Renal cortex interstitium (tissue), 11 donors: ENCODE measurements around the gene TEDC2. TPM values are rescaled to one million over a fixed set of nuclear protein-coding genes. Genes with fewer than 3 reads are reported as not detected.

Experiments
- DNase-seq, 11 donors: peaks; one replicate each; pipeline ENCODE4 v3.0.0-alpha.2; 2013; ENCODE audit warnings: low read depth in 9 of 11, low spot score in 4 of 11; ENCODE audit errors: extremely low read depth in 1 of 11
- polyA plus RNA-seq, 3 donors: library from polyadenylated mRNA; unstranded; fragments of 120-200 nt; gene quantifications; one replicate each; pipeline ENCODE4 v1.2.1, GENCODE V29; 2013; ENCODE audit not compliant: insufficient read length in 3 of 3

Gene TEDC2
- polyA plus RNA-seq, 3 donors, result 8.5 to 14.2 (median 11.8) TPM

GRCh38 chr16:2485811-2486507 is 26.1 kb downstream of the TEDC2 start:
- DNase-seq, result no peak

- DNase-seq, result no peak
Observed at GRCh38 chr16:2486645-2487516, 27.0 kb downstream of the TEDC2 start.

DNA sequence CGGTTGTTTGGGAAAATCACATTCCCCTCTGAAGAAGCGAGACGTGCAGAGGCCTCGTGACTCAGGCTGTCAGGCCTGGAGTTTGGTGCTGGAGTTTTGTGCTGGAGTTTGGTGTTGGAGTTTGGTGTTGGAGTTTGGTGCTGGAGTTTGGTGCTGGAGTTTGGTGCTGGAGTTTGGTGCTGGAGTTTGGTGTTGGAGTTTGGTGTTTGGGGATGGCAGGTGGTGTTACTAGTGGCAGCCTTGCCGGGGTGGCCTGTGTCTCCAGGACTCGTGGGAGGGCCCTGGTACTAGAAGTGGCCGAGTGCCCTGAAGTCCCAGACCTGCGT is 27.6 kb downstream of the TEDC2 start:
- DNase-seq, result no peak

DNA sequence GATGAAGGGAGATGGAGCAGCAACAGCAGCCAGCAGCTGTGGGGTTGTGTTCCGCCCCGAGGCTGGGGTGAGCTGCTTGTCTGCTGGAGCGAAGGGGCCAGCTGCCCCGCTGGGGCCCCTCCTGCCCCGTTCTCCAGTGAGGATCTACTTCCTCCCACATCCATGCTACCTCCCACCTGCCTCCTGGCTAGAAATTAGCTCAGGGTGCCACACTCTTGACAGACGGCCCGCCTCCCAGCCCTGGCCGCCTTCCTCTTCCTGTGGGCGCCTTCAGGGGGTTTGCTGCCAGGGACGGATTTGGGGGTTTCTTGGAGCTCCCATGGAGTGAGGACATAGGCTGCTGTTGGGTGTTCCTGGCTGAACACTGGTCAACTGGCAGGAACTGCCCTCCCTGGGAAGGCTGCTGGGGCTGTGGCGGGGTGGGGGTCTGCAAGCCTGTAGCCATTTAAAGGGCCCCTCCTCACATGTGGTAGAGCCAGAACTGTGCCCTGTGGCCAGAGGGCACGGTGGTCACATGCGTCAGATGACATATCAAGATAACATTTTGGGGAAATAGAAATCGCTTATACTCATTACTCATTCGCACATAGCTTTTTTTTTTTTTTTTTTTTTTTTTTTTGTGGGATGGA is 28.1 kb downstream of the TEDC2 start:
- DNase-seq, result no peak

DNA sequence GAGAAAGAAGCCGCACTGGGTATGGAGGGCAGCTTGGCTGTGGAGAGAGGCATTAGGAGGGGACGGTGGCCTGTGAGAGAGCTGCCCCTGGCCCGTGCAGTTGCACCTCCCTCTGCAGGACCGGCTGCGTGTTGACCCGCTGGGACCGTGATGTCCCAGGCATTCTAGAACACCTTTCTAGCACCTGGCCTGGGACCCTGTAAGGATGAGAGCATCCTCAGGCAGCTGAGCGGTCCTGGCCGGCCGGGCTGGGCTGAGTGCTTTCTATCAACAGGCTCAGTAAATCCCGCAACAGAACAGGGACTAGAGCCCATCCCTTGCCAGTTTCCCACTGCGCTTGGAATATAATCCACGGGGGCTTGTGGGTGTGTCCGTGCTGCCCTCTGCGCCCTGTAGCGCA is 29.7 kb downstream of the TEDC2 start:
- DNase-seq, result no peak

GRCh38 chr16:2490190-2491105 is 30.5 kb downstream of the TEDC2 start:
- DNase-seq, result no peak

DNA sequence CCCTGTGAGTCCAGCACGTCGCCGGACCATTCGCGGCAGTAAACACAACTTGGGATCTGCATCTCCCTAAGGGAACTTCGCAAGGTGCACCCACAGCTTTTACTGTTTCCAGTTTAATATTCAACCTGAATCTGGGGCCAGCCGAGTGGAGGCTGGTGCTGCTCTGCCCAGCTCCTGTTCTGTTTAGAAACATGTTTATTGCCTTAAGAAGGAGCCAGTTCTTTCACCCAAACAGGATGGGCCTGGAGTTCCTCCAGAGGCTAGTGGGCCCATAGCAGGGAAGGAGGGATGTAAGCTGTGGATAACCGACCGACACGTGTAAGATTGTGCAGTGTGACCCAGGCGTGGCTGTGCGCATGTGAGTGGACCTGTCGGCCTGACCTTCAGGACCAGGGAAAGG is 32.4 kb downstream of the TEDC2 start:
- DNase-seq, result no peak

- DNase-seq, result no peak
Observed at GRCh38 chr16:2493605-2494004, 33.7 kb downstream of the TEDC2 start.

GRCh38 chr16:2494616-2495015 is 34.7 kb downstream of the TEDC2 start:
- DNase-seq, result no peak

GRCh38 chr16:2495041-2495440 is 35.1 kb downstream of the TEDC2 start:
- DNase-seq, result no peak

GRCh38 chr16:2496223-2497115 is 36.6 kb downstream of the TEDC2 start:
- DNase-seq, result no peak

GRCh38 chr16:2497116-2497630 is 37.3 kb downstream of the TEDC2 start:
- no peak for DNase-seq

DNA sequence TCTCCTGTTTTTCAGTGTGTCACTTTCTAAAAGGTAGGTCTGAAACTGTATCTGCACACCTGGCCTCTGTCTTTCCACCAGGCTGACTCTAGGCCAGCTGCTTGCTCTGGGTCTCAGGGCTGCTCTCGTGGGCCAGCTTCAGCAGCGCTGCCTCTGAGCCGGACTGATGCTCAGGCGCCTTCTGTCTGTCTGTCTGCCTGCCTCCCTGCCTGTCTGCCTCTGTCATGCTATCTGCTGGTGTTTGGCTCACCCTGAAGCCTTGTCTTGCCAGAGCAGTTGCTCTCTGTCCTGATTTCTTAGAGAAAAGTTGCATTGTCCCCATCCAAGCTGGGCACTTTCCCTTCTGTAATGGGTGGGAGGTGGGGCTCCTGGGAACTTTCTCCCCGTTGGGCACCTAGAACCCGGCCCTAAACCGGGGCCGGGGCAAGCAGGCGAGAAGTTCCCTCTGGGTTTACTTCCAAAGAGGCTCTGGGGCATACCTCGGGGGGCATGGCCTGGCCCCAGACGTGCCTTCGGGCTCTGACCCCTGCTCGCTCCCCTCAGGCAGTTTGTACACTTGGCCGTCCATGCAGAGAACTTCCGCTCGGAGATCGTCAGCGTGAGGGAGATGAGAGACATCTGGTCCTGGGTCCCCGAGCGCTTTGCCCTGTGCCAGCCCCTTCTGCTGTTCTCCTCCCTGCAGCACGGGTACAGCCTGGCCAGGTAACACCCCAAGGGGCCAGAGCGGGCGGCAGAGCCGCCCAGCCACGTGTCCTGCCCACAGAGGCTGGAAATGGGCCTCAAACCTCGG is 38.0 kb downstream of the TEDC2 start:
- no peak for DNase-seq

DNA sequence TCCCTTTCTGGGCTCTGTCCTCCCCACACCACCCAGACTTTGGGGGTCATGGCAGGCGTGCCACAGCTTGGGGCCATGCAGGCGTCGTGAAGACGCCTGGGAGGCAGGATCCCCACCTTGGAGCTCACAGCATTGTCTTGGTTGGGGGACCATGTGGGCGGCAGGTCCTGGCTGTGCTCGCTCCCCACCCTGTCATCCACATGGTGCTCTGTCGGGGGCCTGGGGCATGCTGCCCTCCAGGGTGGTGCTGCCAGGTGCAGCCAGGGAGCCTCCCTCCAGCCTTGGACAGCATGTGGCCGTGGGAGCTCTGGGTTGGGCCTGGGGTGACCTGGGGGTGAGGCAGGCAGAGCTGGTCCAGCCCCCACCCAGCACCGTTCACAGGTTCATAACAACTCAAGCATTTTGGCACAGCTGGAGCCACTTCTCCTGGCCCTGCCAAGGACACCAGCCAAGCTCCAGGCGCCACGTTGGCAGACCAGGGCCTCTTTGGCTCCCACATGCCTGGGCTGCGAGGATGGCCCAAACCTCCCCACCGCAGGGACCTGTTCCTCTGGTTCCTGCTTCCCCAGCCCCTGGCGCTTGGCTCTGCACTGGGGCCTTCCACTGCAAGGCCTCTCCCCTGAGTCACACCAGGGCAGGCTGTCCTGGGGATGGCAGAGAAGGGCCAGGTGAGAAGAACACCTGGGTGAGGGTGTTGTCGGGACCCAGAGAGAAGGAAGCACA is 38.8 kb downstream of the TEDC2 start:
- DNase-seq, result no peak

GRCh38 chr16:2499454-2499853 is 39.5 kb downstream of the TEDC2 start:
- no peak for DNase-seq

DNA sequence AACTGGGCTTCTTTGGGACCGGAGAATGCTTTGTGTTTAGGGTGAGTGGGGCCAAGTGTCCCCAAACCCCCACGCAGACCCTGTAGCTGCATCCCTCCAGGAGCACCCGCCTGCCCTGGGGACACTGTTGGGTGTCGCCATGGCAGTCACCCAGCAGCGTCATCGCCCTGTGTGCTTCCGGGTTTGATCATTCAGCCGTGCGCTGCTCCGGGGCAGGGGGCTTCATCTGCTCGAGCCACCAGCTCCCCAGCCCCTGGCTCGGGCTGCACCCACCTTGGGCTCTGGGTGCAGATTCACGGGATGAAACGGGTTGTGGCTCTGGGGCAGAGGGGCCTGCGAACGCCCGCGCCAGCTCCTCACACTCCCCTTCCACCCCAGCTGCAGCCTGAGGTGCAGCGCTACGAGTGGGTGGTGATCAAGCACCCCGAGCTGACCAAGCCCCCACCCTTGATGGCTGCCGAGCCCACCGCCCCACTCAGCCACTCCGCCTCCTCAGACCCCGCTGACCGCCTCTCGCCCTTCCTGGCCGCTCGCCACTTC is 40.1 kb downstream of the TEDC2 start:
- no peak for DNase-seq
